ENCODE results near the gene PHC3.

- no peak for TF ChIP-seq CTCF (IDR thresholded peaks at IDR 0.05)
- no peak for TF ChIP-seq POLR2A (IDR thresholded peaks at IDR 0.05)
- TF ChIP-seq EP300 (IDR thresholded peaks at IDR 0.05): no peak
These were observed 20.0 kb upstream of the PHC3 start for GRCh38 chr3:170201527-170201926.
